ENCODE data around the gene DCXR. TPM values are rescaled to one million over a fixed set of nuclear protein-coding genes. Genes with fewer than 3 reads are reported as not detected.

DCXR gene
- polyA plus RNA-seq, 3 donors = 88.8 to 93.1 (median 90.3) TPM

DNA sequence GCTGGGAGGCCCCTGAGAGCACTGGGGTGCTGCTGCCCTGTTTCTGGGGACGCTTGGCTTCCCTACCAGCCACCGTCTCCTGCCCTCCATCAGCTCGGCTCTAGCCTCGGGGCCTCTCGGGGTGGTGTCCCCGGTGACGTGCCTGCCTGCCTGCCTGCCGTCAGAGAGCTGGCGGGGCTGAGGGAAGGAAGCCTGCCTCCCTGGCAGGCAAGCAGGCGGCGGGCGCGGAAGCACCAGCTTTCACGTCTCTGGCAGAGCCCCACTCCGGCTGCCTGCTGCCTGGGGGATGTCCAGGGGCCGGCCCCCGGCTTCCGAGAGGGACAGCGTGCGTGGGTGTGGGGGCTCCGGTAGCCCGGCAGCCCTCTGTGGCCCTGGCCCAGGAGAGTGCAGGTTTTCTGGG lies 24.2 kb downstream of the DCXR start:
- H3K27me3 Mint-ChIP-seq (ENCODE audit: low read depth in 3 of 3) = peaks cover 0 to 2% (median 2%) of the 10 kb centered on the region in 3 donors
- no peak overlapping the region for H3K27ac Mint-ChIP-seq
- Histone ChIP-seq H3K27me3 (ENCODE audit: control insufficient read depth in 2 of 2, insufficient read depth in 2 of 2, low read length in 2 of 2) (no peaks in the 10 kb centered on the region), H2AFZ (ENCODE audit: insufficient read depth, low read depth, low read length, poor library complexity, severe bottlenecking) (no peak overlapping the region), H3K9ac (ENCODE audit: insufficient read depth, low read length, poor library complexity, severe bottlenecking) (no peak overlapping the region), H3K9me3 (replicated peaks in 1 of 2; ENCODE audit: control insufficient read depth in 1 of 2, insufficient read depth in 1 of 2, low read length in 2 of 2) (no peaks in the 10 kb centered on the region), H3K4me3 (replicated peaks in 1 of 3; ENCODE audit: low read depth in 2 of 3, low read length in 3 of 3) (no peak overlapping the region), H3K36me3 (replicated peaks in 1 of 2; ENCODE audit: control insufficient read depth in 1 of 2, insufficient read depth in 2 of 2, low read length in 2 of 2) (peaks cover 16 to 17% of the 10 kb centered on the region in 2 donors), H3K4me2 (replicated peaks; ENCODE audit: extremely low read depth, low read length, poor library complexity, severe bottlenecking) (no peak overlapping the region), H3K27ac (ENCODE audit: low read depth in 1 of 2, low read length in 2 of 2) (no peak overlapping the region), H3K4me1 (ENCODE audit: control insufficient read depth in 1 of 2, insufficient read depth in 2 of 2, low read length in 2 of 2) (no peaks in the 10 kb centered on the region), H3K79me2 (ENCODE audit: insufficient read depth, low read length) (no peaks in the 10 kb centered on the region), H4K20me1 (ENCODE audit: insufficient read depth, low read length) (no peaks in the 10 kb centered on the region)
- 41% methylated on average over 17 of the region's 22 CpGs for WGBS (ENCODE audit: insufficient coverage)
- peaks cover 2 to 21% of the 10 kb centered on the region in 2 donors for H3K36me3 Mint-ChIP-seq
- DNase-seq = no peak
- no peak overlapping the region for H3K4me3 Mint-ChIP-seq
- TF ChIP-seq, protein P1, sequence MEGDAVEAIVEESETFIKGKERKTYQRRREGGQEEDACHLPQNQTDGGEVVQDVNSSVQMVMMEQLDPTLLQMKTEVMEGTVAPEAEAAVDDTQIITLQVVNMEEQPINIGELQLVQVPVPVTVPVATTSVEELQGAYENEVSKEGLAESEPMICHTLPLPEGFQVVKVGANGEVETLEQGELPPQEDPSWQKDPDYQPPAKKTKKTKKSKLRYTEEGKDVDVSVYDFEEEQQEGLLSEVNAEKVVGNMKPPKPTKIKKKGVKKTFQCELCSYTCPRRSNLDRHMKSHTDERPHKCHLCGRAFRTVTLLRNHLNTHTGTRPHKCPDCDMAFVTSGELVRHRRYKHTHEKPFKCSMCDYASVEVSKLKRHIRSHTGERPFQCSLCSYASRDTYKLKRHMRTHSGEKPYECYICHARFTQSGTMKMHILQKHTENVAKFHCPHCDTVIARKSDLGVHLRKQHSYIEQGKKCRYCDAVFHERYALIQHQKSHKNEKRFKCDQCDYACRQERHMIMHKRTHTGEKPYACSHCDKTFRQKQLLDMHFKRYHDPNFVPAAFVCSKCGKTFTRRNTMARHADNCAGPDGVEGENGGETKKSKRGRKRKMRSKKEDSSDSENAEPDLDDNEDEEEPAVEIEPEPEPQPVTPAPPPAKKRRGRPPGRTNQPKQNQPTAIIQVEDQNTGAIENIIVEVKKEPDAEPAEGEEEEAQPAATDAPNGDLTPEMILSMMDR (IDR thresholded peaks at IDR 0.05) = no peak
- intact Hi-C loops (cut with micrococcal nuclease) = no loop called here
- no peaks in the 10 kb centered on the region for H3K4me1 Mint-ChIP-seq
- H3K9me3 Mint-ChIP-seq = no peaks in the 10 kb centered on the region

DNA sequence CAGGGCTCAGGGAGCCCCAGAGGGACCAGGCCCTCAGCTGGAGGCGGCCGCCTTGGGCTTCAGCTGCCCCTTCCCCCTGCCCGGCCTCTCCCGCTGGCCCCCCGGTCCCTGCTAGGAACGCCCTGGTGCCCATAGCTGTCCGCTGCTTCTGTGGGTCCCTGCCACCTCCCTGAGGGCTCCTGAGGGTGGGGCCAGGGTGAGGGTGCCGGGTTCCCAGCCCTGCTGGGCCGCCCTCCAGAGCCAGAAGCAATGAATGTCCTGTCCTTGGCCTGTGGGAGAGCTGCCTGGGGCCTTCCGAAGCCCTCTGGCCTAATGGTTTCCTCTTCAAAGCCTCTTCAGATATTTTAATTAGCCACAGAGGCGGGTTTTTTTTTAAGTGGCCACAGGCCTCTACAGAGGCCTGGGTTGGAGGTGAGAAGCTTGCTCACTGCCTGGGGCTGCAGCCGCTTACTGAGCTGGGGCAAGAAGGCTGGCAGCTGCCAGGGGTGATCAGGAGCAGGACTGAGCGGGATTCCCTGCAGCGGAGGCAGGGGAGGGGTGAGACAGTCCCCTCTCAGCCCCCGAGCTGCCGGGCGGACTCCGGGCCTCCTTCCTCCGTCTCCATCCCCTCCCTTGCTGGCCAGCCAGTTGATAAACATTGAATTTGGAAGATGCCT lies 24.7 kb downstream of the DCXR start:
- intact Hi-C loops (cut with micrococcal nuclease) = no loop called here
- H3K27ac Mint-ChIP-seq = peak overlapping the region in 1 of 7 donors; percentile 63
- TF ChIP-seq, protein P1 (IDR thresholded peaks at IDR 0.05) = no peak
- no peak overlapping the region for H3K27ac ChIP-seq (ENCODE audit: low read depth in 1 of 2, low read length in 2 of 2)
- no peak overlapping the region for H3K4me3 Mint-ChIP-seq
- no peaks in the 10 kb centered on the region for H3K4me1 Mint-ChIP-seq
- no peak overlapping the region for H3K9ac ChIP-seq (ENCODE audit: insufficient read depth, low read length, poor library complexity, severe bottlenecking)
- H2AFZ ChIP-seq (ENCODE audit: insufficient read depth, low read depth, low read length, poor library complexity, severe bottlenecking) = no peak overlapping the region
- no peak overlapping the region for H3K4me2 ChIP-seq (replicated peaks; ENCODE audit: extremely low read depth, low read length, poor library complexity, severe bottlenecking)
- H3K36me3 ChIP-seq (replicated peaks in 1 of 2; ENCODE audit: control insufficient read depth in 1 of 2, insufficient read depth in 2 of 2, low read length in 2 of 2) = peaks cover 11 to 16% of the 10 kb centered on the region in 2 donors
- no peaks in the 10 kb centered on the region for H3K27me3 ChIP-seq (ENCODE audit: control insufficient read depth in 2 of 2, insufficient read depth in 2 of 2, low read length in 2 of 2)
- WGBS (ENCODE audit: insufficient coverage) = 97% methylated on average over 10 of the region's 19 CpGs
- H3K4me3 ChIP-seq (replicated peaks in 1 of 3; ENCODE audit: low read depth in 2 of 3, low read length in 3 of 3) = no peak overlapping the region
- H3K79me2 ChIP-seq (ENCODE audit: insufficient read depth, low read length) = no peaks in the 10 kb centered on the region
- H3K9me3 ChIP-seq (replicated peaks in 1 of 2; ENCODE audit: control insufficient read depth in 1 of 2, insufficient read depth in 1 of 2, low read length in 2 of 2) = no peaks in the 10 kb centered on the region
- H3K27me3 Mint-ChIP-seq (ENCODE audit: low read depth in 3 of 3) = peaks cover 0 to 2% (median 2%) of the 10 kb centered on the region in 3 donors
- no peaks in the 10 kb centered on the region for H4K20me1 ChIP-seq (ENCODE audit: insufficient read depth, low read length)
- no peak for DNase-seq
- no peaks in the 10 kb centered on the region for H3K4me1 ChIP-seq (ENCODE audit: control insufficient read depth in 1 of 2, insufficient read depth in 2 of 2, low read length in 2 of 2)
- H3K9me3 Mint-ChIP-seq = no peaks in the 10 kb centered on the region
- peaks cover 2 to 17% of the 10 kb centered on the region in 2 donors for H3K36me3 Mint-ChIP-seq
